ENCODE results near the gene ALDOB. TPM values are rescaled to one million over a fixed set of nuclear protein-coding genes. Genes with fewer than 3 reads are reported as not detected.
A peak's percentile ranks its signal among the peaks of the same experiment; 100 is the strongest.

Gene ALDOB
- total and polyA plus RNA-seq, 2 donors (not counting 3 experiments of a cell fraction or from before 2014, with no cell fraction given) = not detected

- BruUV-seq (replicated peaks) = no TSS peak
- Histone ChIP-seq H3K36me3 (ENCODE audit: control insufficient read depth in 2 of 2, extremely low read depth in 1 of 2, insufficient read depth in 2 of 2, low read length in 2 of 2) (peaks cover 29 to 36% of the 10 kb centered on the region in 2 experiments), H3K27me3 (ENCODE audit: control insufficient read depth in 2 of 2, insufficient read depth in 2 of 2, low read length in 2 of 2) (no peaks in the 10 kb centered on the region), H4K20me1 (replicated peaks; ENCODE audit: control insufficient read depth, extremely low read depth, insufficient read depth, low read length) (no peaks in the 10 kb centered on the region), H3K4me1 (ENCODE audit: control insufficient read depth, extremely low read depth, insufficient read depth, low read length) (peaks cover 19% of the 10 kb centered on the region), H3K79me2 (ENCODE audit: control insufficient read depth, insufficient read depth, low read length) (peaks cover 30% of the 10 kb centered on the region), H3K9me3 (replicated peaks; ENCODE audit: control insufficient read depth, insufficient read depth, low read length) (peaks cover 10% of the 10 kb centered on the region), H3K9ac (replicated peaks; ENCODE audit: extremely low read depth, insufficient read depth, low read length) (no peak overlapping the region), H3K4me3 (replicated peaks in 1 of 3; ENCODE audit: insufficient read depth in 1 of 3, low read depth in 1 of 3, low read length in 3 of 3) (no peak overlapping the region), H2AFZ (ENCODE audit: low read depth, low read length) (no peak overlapping the region), H3K4me2 (ENCODE audit: insufficient read depth, low read length) (no peak overlapping the region), H3K27ac (ENCODE audit: insufficient read depth, low read depth, low read length) (no peak overlapping the region), H3K9me1 (replicated peaks; ENCODE audit: control insufficient read depth, extremely low read depth, insufficient read depth, low read length) (no peaks in the 10 kb centered on the region)
- TF ChIP-seq POLR2A (IDR thresholded peaks at IDR 0.05; ENCODE audit: low read depth, low read length) (no peak), EZH2 (IDR thresholded peaks at IDR 0.05; ENCODE audit: borderline replicate concordance, low read depth, low read length, severe bottlenecking) (no peak), POLR2AphosphoS5 (IDR thresholded peaks at IDR 0.05; ENCODE audit: insufficient read depth, low read depth, low read length) (no peak)
- ChIA-PET CTCF (no interaction called here), POLR2A (no interaction called here)
- intact Hi-C loops (cut with micrococcal nuclease) (no loop called here), dilution Hi-C loops (cut with MboI; ENCODE audit: extremely low pct_ligation_motif_present, low sequenced_read_pairs) (no loop called here)
- no peak for DNase-seq (ENCODE audit: low read depth, low spot score)
- no peak for FAIRE-seq
These were observed 31.9 kb downstream of the ALDOB start for GRCh38 chr9:101403516-101404285.

GRCh38 chr9:101400120-101400519 is 35.5 kb downstream of the ALDOB start:
- H3K79me2 ChIP-seq (ENCODE audit: control insufficient read depth, insufficient read depth, low read length) = peaks cover 60% of the 10 kb centered on the region
- intact Hi-C loops (cut with micrococcal nuclease) = no loop called here
- dilution Hi-C loops (cut with MboI; ENCODE audit: extremely low pct_ligation_motif_present, low sequenced_read_pairs) = no loop called here
- no peaks in the 10 kb centered on the region for H3K9me1 ChIP-seq (replicated peaks; ENCODE audit: control insufficient read depth, extremely low read depth, insufficient read depth, low read length)
- no peaks in the 10 kb centered on the region for H3K9me3 ChIP-seq (replicated peaks; ENCODE audit: control insufficient read depth, insufficient read depth, low read length)
- peak; percentile 85 for DNase-seq (ENCODE audit: low read depth, low spot score)
- BruUV-seq (replicated peaks) = no TSS peak
- peaks cover 13 to 14% of the 10 kb centered on the region in 2 experiments for H3K36me3 ChIP-seq (ENCODE audit: control insufficient read depth in 2 of 2, extremely low read depth in 1 of 2, insufficient read depth in 2 of 2, low read length in 2 of 2)
- H3K9ac ChIP-seq (replicated peaks; ENCODE audit: extremely low read depth, insufficient read depth, low read length) = peak overlapping the region; percentile 17
- no peak overlapping the region for H2AFZ ChIP-seq (ENCODE audit: low read depth, low read length)
- ChIA-PET POLR2A (interaction anchor here (1.3 kb wide), 1 partner anchor 9 kb away, joined by 3 read pairs; no protein-coding TSS in a partner anchor), CTCF (interaction anchor here (1.2 to 2.2 kb wide), 4 partner anchors 10 to 1075 kb away, joined by 3 to 22 read pairs (median 3); no protein-coding TSS in a partner anchor)
- peak; percentile 69 for FAIRE-seq
- peak overlapping the region in 1 of 3 experiments; percentile 74 for H3K4me3 ChIP-seq (replicated peaks in 1 of 3; ENCODE audit: insufficient read depth in 1 of 3, low read depth in 1 of 3, low read length in 3 of 3)
- no peaks in the 10 kb centered on the region for H3K27me3 ChIP-seq (ENCODE audit: control insufficient read depth in 2 of 2, insufficient read depth in 2 of 2, low read length in 2 of 2)
- peak overlapping the region; percentile 89 for H3K4me2 ChIP-seq (ENCODE audit: insufficient read depth, low read length)
- TF ChIP-seq JUN (IDR thresholded peaks at IDR 0.05; ENCODE audit: borderline replicate concordance, insufficient read depth, insufficient read length, low read depth) = no peak
- TF ChIP-seq MAX (IDR thresholded peaks at IDR 0.05; ENCODE audit: insufficient read depth, insufficient read length) = no peak
- no peak for TF ChIP-seq GATA2 (IDR thresholded peaks at IDR 0.05; ENCODE audit: insufficient read depth, insufficient read length, low read depth, low read length)
- TF ChIP-seq EZH2 (IDR thresholded peaks at IDR 0.05; ENCODE audit: borderline replicate concordance, low read depth, low read length, severe bottlenecking) = no peak
- TF ChIP-seq POLR2AphosphoS5 (IDR thresholded peaks at IDR 0.05; ENCODE audit: insufficient read depth, low read depth, low read length) = no peak
- TF ChIP-seq MYC (IDR thresholded peaks at IDR 0.05; ENCODE audit: low read depth, low read length) = no peak
- no peak for TF ChIP-seq CTCF (IDR thresholded peaks at IDR 0.05; ENCODE audit: extremely low read depth in 1 of 2, insufficient read depth in 1 of 2, low read depth in 1 of 2, low read length in 2 of 2)
- TF ChIP-seq POLR2A (IDR thresholded peaks at IDR 0.05; ENCODE audit: low read depth, low read length) = no peak
- no peak for TF ChIP-seq FOS (IDR thresholded peaks at IDR 0.05; ENCODE audit: borderline replicate concordance, insufficient read depth, low read length)
- no peaks in the 10 kb centered on the region for H4K20me1 ChIP-seq (replicated peaks; ENCODE audit: control insufficient read depth, extremely low read depth, insufficient read depth, low read length)
- no peak overlapping the region for H3K27ac ChIP-seq (ENCODE audit: insufficient read depth, low read depth, low read length)
- peaks cover 26% of the 10 kb centered on the region for H3K4me1 ChIP-seq (ENCODE audit: control insufficient read depth, extremely low read depth, insufficient read depth, low read length)
